ENCODE results near the gene CACYBP. TPM values are rescaled to one million over a fixed set of nuclear protein-coding genes. Genes with fewer than 3 reads are reported as not detected.

Gene CACYBP
- total and polyA plus RNA-seq, 10 donors = 32.3 to 128 (median 63.1) TPM

GRCh38 chr1:174998569-174999215, 1.1 kb upstream of the CACYBP start:
- Histone ChIP-seq H3K4me3 (peak overlapping the region in 7 of 8 donors; percentile 17 to 98 (median 91)), H3K9me3 (no peaks in the 10 kb centered on the region), H3K27ac (peak overlapping the region; percentile 96 to 99 (median 98)), H3K27me3 (replicated peaks in 1 of 7) (no peaks in the 10 kb centered on the region), H3K36me3 (peaks cover 0 to 4% (median 0%) of the 10 kb centered on the region in 6 donors), H3K4me1 (peaks cover 20 to 47% (median 41%) of the 10 kb centered on the region in 6 donors)
- no peak for TF ChIP-seq POLR2A (IDR thresholded peaks at IDR 0.05)
- peak; percentile 78 to 93 (median 86) for TF ChIP-seq CTCF (IDR thresholded peaks at IDR 0.05 in 8 of 11, conservative IDR thresholded peaks at IDR 0.05 in 3 of 11)
- TF ChIP-seq POLR2AphosphoS5 (IDR thresholded peaks at IDR 0.05) = no peak
- WGBS, 5 donors = 13 to 23% (median 19%) methylated on average over 19 of the region's 19 CpGs
- intact Hi-C loops (cut with DNase I; ENCODE audit: low total_unique reads) = no loop called here
- DNase-seq = peak; percentile 83

- TF ChIP-seq POLR2AphosphoS5 (IDR thresholded peaks at IDR 0.05) (peak; percentile 95 to 99 (median 96)), CTCF (IDR thresholded peaks at IDR 0.05 in 8 of 11, conservative IDR thresholded peaks at IDR 0.05 in 3 of 11) (peak in 2 of 11 experiments; percentile 18 to 38), POLR2A (IDR thresholded peaks at IDR 0.05) (peak in 2 of 3 donors; percentile 70 to 85)
- Histone ChIP-seq H3K9me3 (no peaks in the 10 kb centered on the region), H3K4me3 (peak overlapping the region; percentile 62 to 98 (median 90)), H3K36me3 (peaks cover 0 to 4% (median 0%) of the 10 kb centered on the region in 6 donors), H3K27me3 (replicated peaks in 1 of 7) (no peaks in the 10 kb centered on the region), H3K4me1 (peaks cover 20 to 54% (median 48%) of the 10 kb centered on the region in 6 donors), H3K27ac (peak overlapping the region; percentile 96 to 99 (median 98))
- intact Hi-C loops (cut with DNase I; ENCODE audit: low total_unique reads) = no loop called here
- 0 to 1% (median 0%) methylated on average over 51 to 58 of the region's 58 CpGs for WGBS, 5 donors
- peak; percentile 97 for DNase-seq
These were observed 371 bp upstream of the CACYBP start for GRCh38 chr1:174999216-174999935.

- Histone ChIP-seq H3K27ac (peak overlapping the region; percentile 96 to 99 (median 98)), H3K4me3 (peak overlapping the region; percentile 62 to 98 (median 90)), H3K36me3 (peaks cover 0 to 12% (median 10%) of the 10 kb centered on the region in 6 donors), H3K4me1 (peaks cover 20 to 62% (median 51%) of the 10 kb centered on the region in 6 donors), H3K27me3 (replicated peaks in 1 of 7) (no peaks in the 10 kb centered on the region), H3K9me3 (no peaks in the 10 kb centered on the region)
- intact Hi-C loops (cut with DNase I; ENCODE audit: low total_unique reads) = no loop called here
- DNase-seq = no peak
- WGBS, 5 donors = 2 to 4% (median 3%) methylated on average over 5 of the region's 5 CpGs
- TF ChIP-seq POLR2AphosphoS5 (IDR thresholded peaks at IDR 0.05) (no peak), CTCF (IDR thresholded peaks at IDR 0.05 in 8 of 11, conservative IDR thresholded peaks at IDR 0.05 in 3 of 11) (no peak), POLR2A (IDR thresholded peaks at IDR 0.05) (no peak)
These were observed 995 bp downstream of the CACYBP start for GRCh38 chr1:175000697-175001187.

Data from spleen (tissue), 11 donors.